Kidney tubule cell (primary cell): ENCODE data around the gene TNFRSF17.
A peak's percentile ranks its signal among the peaks of the same experiment; 100 is the strongest.
"Not testable (repeated sequence)": the region's sequence is repeated elsewhere in the genome, so short reads cannot be mapped to it uniquely, and the experiment has no call there.

Source experiments
- DNase-seq: peaks from one replicate; pipeline ENCODE4 v3.0.0-alpha.2; 2018; ENCODE audit warnings: low spot score

The TNFRSF17 gene

DNA sequence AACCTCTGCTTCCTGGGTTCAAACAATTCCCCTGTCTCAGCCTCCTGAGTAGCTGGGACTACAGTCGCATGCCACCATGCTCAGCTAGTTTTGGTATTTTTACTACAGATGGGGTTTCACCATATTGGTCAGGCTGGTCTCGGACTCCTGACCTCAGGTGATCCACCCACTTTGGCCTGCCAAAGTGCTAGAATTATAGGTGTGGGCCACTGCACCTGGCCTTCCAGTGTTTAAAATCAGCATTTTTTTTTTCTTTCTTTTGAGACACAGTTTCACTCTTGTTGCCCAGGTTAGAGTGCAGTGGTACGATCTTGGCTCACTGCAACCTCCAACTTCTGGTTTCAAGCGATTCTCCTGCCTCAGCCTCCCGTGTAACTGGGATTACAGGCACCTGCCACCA, 5.3 kb downstream of the TNFRSF17 start:
- not testable (repeated sequence) for DNase-seq

DNA sequence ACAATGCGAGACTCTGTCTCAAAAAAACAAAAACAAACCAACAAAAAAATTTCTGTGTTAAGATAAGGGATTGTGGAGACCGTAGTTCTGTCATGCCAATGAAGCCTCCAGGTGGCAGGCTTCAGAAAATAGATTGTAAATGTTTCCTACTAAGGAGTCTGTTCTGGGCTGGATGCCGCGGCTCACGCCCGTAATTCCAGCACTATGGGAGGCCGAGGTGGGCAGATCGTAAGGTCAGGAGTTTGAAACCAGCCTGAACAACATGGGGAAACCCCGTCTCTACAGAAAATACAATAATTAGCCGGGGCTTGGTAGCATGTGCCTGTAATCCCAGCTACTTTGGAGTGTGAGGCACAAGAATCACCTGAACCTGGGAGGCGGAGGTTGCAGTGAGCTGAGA, 7.1 kb downstream of the TNFRSF17 start:
- peak; percentile 35 for DNase-seq

DNA sequence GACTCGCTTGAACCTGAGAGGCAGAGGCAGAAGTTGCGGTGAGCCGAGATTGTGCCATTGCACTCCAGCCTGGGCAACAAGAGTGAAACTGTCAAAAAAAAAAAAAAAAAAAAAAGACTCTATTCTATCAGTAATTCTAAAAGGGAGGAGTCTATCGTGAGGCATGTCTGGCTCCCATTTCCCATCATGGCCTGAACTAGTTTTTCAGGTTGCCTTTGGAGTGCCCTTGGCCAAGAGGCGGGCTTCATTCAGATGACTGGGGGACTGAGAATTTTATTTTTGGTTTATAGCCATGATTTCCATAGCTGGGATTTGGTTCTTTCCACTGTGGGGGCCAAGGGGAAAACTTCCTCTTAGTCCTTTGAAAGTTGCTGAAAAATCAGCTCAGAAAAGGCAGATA, 8.1 kb downstream of the TNFRSF17 start:
- DNase-seq, result no peak

DNA sequence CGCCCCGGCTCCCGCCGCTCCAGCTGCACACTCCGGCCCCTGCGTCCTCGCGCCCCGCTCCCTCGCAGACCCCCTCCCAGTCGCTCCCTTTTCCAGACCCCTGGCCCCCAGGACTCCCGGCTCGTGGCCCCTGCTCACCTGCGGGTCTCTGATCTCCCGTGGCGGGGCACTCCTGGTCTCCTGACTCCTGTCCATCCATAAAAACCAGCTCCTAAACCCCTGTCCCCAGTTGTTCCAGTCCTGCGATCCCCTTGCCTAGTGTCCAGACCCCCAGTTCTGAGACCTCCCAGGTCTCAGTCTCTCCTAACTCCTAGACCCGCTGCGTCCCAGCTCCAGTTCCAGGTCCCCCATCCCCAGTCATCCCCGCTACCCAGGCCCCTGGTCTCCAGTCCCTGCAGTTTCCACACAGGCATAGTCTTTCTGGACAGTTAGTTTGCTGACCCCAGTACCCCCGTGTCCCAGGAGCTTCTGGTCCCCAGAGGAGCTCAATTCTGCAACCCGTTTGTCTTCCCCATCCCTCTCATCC, 11.9 kb downstream of the TNFRSF17 start:
- no peak for DNase-seq

DNA sequence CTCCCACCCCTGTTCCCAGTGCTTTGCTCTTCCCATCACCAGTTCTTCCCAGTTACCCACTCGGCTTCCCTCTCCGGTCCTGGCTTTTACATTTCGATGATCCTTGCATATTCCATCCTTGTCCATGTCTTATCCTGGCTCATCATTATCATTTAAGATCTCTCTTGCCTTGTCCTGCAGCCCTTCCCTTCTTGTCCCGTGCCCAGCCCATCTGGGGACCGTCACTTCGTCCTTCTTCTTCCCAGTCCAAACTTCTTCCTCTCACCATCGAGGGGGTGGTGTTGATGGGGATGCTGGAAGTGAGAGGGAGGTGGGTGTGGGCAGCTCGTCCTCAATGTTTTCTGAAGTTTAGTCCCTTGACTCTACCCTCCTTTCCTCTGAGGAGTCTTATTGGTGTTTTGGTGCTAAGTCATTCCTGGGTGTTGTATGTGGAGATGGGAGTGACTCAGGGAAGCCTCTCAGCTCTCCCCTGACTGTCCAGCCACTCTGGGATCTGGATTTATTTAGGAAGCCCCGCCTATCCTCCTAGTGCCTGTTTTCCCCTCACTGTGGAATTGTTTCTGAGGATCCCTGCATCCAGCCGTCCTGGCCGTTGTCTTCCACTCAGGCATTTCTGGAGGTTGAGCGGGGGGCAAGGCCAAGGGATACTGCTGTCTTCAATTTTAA, 12.5 kb downstream of the TNFRSF17 start:
- peak; percentile 75 for DNase-seq

DNA sequence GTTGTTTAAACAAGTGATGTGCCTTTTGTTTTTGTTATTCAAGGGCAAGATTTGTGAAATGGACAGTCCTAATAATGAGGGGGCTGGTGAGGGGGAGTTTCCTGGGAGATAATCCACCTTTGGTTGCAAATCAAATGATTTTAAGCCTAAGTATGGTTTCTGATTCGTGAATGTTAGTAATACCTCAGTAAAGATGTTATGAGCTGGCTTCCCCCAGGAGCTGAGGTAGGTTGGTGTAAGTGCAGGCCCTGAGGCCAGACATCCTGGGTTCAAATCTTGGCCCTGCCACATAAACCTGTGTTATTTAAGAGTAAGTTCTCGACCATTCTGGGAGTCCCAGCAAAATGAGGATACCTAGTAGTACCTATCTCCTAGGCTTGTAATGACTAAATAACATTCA, 13.1 kb downstream of the TNFRSF17 start:
- DNase-seq, result no peak

DNA sequence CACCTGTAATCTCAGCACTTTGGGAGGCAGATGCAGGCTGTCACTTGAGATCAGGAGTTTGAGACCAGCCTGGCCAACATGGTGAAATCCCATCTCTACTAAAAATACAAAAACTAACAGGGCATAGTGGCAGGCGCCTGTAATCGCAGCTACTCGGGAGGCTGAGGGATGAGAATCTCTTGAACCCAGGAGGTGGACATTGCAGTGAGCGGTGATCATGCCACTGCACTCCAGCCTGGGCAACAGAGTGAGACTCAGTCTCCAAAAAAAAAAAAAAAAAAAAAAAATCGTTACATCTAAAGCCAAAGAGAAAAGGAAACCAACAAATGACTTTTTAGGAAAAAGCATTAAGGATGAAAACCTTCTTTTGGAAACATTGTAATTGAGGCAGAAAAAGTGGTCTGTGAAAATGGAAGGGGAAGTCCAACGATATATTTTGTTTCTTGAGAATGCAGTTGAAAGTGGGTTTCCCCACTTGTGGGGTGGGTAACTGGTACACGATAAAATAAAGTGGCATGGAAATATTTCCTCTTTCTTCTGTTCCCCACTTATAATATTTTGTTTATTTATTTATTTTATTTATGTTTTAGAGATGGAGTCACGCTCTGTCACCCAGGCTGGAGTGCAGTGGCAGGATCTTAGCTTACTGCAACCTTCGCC, 14.1 kb downstream of the TNFRSF17 start:
- DNase-seq, result no peak

DNA sequence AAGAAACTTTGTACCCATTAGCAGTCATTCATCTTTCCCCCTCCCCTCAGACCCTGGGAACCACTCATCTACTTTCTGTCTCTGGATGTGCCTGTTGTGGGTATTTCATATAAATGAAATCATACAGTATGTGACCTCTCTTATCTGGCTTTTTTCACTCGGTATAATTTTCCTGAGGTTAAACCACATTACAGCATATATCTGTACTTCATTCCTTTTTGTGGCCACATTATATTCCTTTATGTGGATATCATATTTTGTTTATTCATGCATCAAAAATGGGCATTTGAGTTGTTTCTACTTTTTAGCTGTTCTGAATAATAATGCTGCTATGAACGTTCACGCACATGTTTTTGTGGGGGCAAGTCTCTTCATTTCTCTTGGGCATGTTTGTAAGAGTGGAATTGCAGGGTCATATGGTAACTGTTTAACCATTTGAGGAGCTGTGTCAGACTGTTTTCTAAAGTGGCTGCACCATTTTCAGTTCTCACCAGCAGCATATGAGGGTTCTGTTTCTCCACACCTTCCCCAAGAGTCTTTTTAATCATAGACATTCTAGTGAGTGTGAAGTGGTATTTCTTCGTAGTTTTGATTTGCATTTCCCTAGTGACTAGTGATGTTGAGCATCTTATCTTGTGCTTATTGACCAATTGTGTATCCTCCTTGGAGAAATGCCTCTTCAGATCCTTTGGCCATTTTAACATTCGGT, 15.3 kb downstream of the TNFRSF17 start:
- no peak for DNase-seq

DNA sequence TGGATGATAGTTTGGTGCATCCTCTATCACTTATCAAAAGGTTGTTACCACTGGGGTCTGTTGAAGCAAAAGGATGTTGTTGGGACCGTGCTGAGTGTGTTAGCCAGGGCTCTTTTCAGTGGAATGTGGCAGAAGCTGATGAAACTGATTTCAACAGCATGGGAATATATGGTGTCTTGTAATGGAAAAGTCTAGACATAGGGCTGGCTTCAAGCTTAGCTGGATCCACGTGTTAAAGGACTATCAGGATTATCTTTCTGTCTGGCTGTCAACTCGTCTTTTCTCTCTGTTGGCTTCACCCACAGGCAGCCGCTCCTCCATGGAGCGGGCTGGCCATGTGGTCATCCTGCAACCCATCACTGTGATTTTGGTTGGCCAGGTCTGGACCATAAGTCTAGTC, 20.2 kb downstream of the TNFRSF17 start:
- DNase-seq, result no peak

DNA sequence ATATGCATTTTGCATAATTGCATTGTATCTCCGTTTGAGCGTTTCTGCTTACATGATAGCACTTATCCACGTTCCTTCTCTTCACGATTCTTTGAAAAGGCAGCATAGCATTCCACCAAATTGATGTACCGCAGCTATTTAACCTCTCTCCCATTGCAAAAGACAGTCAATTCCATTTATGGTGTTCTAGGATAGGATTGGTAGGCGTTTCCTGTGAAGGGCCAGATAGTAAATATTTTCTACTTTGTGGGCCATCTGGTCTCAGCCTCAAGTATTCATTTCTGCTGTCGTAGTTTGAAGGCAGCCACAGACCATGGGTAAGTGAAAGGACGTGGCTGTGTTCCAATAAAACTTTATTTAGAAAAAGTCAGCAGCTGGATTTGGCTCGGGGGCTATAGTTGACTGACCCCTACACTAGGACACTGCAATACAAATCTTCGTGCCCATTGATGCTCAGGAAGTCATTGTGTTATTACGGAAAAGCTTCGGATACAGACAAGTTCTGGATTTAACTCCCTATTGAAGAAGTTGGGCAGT, 21.6 kb downstream of the TNFRSF17 start:
- DNase-seq, result no peak

DNA sequence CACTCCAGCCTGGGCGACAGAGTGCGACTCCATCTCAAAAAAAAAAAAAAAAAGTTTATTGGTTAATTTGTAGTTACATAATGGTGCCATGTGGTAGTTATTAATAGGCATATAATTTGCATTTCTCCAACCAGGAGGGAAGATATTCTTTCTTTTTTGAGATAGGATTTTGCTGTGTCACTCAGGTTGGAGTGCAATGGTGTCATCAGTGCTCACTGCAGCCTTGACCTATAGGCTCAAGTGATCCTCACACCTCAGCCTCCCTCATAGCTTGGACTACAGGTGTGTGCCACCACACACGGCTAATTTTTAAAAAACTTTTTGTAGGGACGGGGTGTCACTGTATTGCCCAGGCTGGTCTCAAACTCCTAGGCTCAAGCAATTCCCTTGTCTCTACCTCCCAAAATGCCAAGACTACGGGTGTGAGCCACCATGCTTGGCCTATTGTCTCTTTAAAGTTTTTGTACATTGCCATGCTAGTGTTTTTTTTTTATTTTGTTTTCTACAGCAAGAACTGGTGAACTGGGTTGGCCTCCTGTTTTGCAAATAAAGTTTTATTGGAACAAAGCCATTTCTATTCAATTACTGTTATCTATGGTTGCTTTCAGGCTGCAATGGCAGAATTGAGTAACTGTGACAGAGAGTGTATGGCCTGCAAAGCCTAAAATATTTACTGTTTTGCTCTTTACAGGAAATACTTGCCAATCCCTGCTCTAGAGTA, 23.4 kb downstream of the TNFRSF17 start:
- DNase-seq, result no peak

DNA sequence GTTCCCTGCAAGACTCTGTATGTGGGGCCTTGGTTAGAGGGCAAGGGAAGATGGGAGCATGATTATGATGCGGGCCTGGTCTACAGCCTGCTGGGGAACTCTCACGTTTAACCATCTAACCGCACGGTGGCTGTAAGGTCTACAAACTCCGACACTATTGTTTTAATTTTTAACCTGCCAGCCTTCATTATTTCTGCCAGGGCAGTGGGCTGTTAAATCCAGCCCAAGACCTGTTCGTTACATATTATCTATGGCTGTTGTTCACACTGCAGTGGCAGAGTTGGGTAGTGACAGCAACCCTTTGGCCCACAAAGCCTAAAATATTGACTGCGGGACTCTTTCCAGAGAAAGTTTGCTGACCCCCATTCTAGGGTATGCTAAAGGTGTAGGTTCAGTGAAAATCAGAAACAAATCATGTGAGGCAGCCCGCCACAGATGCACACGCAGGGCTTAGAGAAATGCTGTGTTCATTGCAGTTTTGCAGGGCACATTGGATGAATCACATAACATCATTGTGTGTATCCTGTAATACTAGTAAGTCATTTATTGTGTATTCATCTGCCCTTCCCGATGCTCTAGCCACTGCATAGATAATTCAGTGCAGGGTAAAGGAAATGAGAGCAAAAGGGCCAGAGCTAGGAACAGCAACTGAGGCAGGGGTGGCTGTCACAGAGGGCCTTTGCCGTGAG, 25.8 kb downstream of the TNFRSF17 start:
- DNase-seq, result peak; percentile 94

DNA sequence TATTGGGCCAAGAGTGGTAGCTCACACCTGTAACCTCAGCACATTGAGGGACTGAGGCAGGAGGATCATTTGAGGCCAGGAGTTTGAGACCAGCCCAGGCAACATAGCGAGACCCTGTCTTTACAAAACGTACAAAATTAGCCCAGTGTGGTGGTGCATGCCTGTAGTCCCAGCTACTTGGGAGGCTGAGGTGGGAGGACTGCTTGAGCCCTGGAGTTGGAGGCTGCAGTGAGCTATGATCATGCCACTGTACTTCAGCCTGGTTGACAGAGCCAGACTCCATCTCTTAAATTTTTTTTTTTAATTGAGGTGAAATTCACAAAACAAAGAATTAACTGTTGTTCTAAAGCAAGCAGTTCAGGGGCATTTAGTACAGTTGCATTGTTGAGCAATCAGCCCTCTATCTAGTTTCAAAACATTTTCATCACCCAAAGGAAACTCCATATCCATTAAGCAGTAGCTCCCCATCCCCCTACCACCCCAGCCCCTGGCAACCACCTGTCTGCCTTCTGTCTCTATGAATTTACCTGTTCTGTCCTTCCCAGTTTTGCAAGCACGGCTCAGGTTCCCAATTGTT, 27.1 kb downstream of the TNFRSF17 start:
- no peak for DNase-seq

DNA sequence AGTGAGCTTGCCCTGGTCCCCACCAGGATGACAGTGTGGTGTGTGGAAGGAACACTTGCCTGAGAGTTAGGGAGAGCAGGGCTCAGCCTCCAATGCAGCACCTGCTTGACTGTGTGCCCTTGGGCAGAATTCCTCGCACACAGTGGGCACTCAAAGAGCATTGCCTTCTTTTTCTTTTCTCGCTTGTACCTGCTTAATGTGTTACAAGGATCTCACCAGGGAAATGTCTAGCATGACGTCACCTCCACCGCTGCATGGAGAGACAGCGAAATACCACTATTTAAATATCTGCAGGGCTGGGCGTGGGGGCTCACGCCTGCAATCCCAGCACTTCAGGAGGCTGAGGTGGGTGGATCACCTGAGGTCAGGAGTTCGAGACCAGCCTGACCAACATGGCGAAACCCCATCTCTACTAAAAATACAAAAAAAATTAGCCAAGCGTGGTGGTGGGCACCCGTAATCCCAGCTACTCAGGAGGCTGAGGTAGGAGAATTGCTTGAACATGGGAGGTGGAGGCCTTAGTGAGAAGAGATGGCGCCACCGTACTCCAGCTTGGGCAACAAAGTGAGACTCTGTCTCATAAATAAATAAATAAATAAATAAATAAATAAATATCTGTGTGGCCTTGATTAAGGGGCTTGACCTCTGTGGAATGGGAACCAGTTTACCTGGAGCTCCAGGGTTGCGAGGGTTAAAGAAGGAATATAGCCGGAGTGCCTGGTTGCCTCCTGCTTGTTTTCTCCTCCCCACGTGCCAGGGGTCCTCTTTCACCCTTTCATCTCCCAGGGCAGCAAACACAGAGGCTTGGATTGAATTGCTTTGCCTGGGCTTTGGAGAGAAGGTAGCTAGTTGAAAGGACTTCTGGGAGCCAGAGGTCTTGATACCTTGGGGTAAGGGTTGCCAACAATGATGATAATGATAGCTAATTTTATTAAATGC, 27.8 kb downstream of the TNFRSF17 start:
- peak; percentile 84 for DNase-seq

DNA sequence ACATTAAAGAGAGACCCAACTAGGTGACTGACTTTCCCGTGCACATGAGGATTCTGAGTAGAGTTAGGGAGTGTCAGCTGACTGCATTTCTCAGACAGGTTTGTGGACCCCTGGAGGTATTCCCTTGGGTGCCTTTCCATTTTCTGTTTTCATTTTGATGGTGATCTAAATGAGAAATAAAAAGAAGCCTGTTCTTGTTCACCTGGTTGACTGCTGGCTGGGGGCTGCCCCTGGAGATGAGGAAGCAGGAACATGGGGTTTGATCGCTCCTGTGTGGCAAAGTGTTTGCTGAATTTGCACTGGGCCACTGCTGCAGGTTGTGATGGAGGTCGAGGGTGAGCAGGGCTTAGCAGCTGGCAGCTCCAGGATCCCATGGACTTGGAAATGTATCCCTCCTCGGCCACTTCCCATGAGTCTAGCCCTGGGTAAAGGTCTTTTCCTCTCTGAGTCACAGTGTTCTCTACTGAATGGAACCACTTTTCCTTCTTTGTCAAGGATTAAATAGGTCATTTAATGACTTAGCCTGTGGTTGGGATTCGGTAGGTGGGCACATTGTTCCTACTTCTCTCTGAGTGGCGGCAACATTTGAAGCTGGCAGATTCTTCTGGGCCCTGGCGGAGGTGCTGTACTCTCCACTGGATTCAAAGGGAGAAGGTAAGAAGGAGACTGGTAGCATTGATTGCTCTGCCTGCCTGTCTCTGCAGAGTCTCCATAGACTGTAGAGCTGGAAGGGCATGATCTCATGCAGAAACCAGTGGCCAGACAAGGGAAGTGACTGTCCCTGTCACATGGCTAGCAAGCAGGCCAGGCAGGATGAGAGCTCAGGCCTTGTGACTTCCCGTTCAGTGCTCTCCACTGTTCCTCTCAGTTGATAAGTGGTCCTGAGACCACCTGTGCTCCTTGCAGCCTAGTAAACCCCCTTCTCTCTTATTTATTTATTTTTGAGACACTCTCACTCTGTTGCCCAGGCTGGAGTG, 29.4 kb downstream of the TNFRSF17 start:
- peak; percentile 87 for DNase-seq

DNA sequence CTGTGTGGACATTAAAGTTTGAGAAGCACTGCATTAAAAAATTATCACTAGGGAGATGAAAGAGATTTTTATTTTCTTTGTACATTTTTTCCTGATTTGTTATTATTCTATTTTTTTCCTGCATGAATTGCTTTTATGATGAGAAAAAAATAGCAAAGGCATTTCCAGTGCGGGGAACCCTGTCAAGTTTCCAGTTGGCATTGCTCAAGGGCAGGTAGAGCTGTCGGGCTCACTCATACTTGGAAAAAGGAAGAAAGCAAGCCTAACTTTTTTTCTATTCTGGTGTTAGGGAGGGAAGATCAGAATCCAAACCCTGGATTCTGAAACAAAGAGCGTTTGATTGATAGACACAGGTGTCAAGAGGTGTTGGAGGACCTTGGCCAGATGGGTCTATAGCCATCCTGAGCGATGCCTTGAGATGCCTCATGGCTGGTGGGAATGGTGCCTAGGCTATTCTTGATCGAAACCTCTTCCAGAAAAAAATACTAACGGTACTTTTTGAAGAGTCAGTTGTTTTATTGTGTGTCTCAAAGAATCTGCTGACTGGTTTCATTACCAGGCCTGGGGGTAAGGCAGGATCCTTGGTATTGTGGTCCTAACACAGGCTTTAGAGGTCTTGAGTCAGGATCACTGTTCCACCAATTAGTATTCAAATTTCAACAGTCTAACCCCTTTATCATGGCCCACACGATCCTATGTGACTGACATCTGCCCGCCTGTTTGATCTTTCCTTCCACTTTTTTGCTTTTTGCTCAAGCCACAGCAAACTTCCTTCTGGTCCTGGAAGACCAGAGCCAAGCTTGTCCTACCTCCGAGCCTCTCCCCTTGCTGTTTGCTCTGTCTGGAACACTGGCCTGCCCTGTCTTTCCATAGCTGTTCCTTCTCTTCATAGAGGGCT, 31.7 kb downstream of the TNFRSF17 start:
- no peak for DNase-seq

DNA sequence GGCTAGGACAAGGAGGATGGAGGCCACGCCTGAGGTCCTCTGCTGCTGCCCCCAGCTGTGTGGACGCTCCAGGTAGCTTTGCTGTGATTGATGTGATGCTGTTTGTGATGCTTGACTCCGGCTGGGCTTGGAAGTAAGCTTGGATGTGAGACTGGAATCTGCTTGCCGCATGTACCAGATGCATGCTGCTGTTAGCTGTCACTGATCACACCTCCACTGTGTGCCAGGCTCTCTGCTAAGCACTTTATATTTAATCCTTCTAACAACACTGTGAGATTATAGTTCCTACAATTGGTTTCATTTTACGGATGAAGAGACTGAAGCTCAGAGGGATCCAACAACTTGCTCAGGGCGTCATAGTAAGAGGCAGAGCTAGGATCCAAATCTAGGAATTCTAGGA, 35.0 kb downstream of the TNFRSF17 start:
- no peak for DNase-seq
